Adrenal gland (tissue), 5 donors: ENCODE data around the gene RLF.

Experiments
- POLR2A ChIP-seq, 2 donors: fragments of 450-650 bp; IDR thresholded peaks; one replicate each; pipeline ENCODE4 v1.6.1; 2017; ENCODE audit warnings: antibody characterized with exemption in 2 of 2, mild to moderate bottlenecking in 2 of 2, moderate library complexity in 1 of 2
- TF ChIP-seq, protein P1 (sequence below), 6 experiments: fragments of 450-650 bp in 4 of 6; fragments of 200-600 bp in 2 of 6; sonication (generic) in 1 of 6; IDR thresholded peaks; 1 replicate in 5 of 6; 2 replicates in 1 of 6; pipeline versions ENCODE4 v1.5.1 to v1.8.0; 2016 to 2021; ENCODE audit warnings: antibody characterized with exemption in 6 of 6, mild to moderate bottlenecking in 2 of 6, moderate library complexity in 1 of 6
- donor health status: DM: no; HTN: no; CAD: no.

DNA sequence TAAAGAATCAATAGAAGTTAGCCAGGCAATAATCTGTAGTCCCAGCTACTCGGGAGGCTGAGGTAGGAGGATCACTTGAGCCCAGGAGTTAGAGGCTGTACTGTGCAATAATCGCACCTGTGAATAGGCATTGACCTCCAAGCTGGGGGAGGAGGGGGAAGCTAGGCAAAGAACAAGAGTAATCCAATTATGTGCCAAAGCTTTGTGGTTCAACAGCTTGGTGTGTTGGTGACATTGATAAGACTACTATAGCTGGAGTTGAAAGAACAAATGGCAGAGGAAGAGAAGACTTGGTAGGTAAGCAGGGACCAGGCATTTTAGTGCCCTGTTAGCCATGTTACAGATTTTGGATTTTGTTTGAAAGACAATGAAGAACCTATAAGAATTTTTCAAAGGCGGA, 84.5 kb downstream of the RLF start:
- TF ChIP-seq, protein P1, sequence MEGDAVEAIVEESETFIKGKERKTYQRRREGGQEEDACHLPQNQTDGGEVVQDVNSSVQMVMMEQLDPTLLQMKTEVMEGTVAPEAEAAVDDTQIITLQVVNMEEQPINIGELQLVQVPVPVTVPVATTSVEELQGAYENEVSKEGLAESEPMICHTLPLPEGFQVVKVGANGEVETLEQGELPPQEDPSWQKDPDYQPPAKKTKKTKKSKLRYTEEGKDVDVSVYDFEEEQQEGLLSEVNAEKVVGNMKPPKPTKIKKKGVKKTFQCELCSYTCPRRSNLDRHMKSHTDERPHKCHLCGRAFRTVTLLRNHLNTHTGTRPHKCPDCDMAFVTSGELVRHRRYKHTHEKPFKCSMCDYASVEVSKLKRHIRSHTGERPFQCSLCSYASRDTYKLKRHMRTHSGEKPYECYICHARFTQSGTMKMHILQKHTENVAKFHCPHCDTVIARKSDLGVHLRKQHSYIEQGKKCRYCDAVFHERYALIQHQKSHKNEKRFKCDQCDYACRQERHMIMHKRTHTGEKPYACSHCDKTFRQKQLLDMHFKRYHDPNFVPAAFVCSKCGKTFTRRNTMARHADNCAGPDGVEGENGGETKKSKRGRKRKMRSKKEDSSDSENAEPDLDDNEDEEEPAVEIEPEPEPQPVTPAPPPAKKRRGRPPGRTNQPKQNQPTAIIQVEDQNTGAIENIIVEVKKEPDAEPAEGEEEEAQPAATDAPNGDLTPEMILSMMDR (IDR thresholded peaks at IDR 0.05) = no peak
- TF ChIP-seq POLR2A (IDR thresholded peaks at IDR 0.05) = no peak
